SH-SY5Y (cell line): Measurements from ENCODE around the gene ZNF441.

Experiments
- GATA2 ChIP-seq: IDR thresholded peaks from 2 replicates; pipeline ENCODE4 v1.6.1; 2011; ENCODE audit warnings: mild to moderate bottlenecking, low read depth, low read length
- GATA3 ChIP-seq: IDR thresholded peaks from 2 replicates; pipeline ENCODE4 v1.6.1; 2011; ENCODE audit warnings: low read depth, mild to moderate bottlenecking, low read length, moderate library complexity

GRCh38 chr19:11721681-11722080 lies 45.1 kb upstream of the ZNF441 start:
- TF ChIP-seq GATA3, result no peak
- no peak for TF ChIP-seq GATA2
